Astrocyte (in vitro differentiated cells and primary cell): ENCODE measurements around the gene PIK3R2. TPM values are rescaled to one million over a fixed set of nuclear protein-coding genes. Genes with fewer than 3 reads are reported as not detected.

Source experiments
- DNase-seq: peaks from one replicate; pipeline ENCODE4 v3.0.0-alpha.2; 2010; ENCODE audit warnings: low read depth
- FAIRE-seq: peaks from 2 replicates; lab custom pipeline; 2011; peaks lifted over from hg19 to GRCh38; lab: Jason Lieb, UNC
- H2AFZ ChIP-seq: 2 replicates; pipeline ENCODE4 v1.6.0; 2012; ENCODE audit warnings: low read depth, low read length, inconsistent platforms
- H3K27ac ChIP-seq: 2 replicates; pipeline ENCODE4 v1.5.1; 2011; ENCODE audit warnings: low read depth, low read length, inconsistent platforms
- H3K27me3 ChIP-seq: 2 replicates; pipeline ENCODE4 v1.6.0; 2011; ENCODE audit warnings: low read length, inconsistent platforms; ENCODE audit not compliant: insufficient read depth
- H3K36me3 ChIP-seq: 2 replicates; pipeline ENCODE4 v1.5.1; 2011; ENCODE audit warnings: low read length, inconsistent platforms; ENCODE audit not compliant: insufficient read depth
- H3K4me1 ChIP-seq: 2 replicates; pipeline ENCODE4 v1.5.1; 2011; ENCODE audit warnings: low read length, inconsistent platforms; ENCODE audit not compliant: insufficient read depth
- H3K4me2 ChIP-seq: 2 replicates; pipeline ENCODE4 v1.6.0; 2012; ENCODE audit warnings: low read length, inconsistent platforms
- H3K4me3 ChIP-seq: 2 replicates; pipeline ENCODE4 v1.5.1; 2011; ENCODE audit warnings: low read depth, mild to moderate bottlenecking, low read length, inconsistent platforms; ENCODE audit not compliant: insufficient read depth
- H3K79me2 ChIP-seq: 2 replicates; pipeline ENCODE4 v1.6.0; 2012; ENCODE audit warnings: mild to moderate bottlenecking, low read length, inconsistent platforms; ENCODE audit not compliant: insufficient read depth
- H3K9ac ChIP-seq: 2 replicates; pipeline ENCODE4 v1.6.0; 2012; ENCODE audit warnings: mild to moderate bottlenecking, low read length, inconsistent platforms
- H3K9me3 ChIP-seq: 2 replicates; pipeline ENCODE4 v1.5.1; 2012; ENCODE audit warnings: low read depth, mild to moderate bottlenecking, low read length, inconsistent platforms; ENCODE audit not compliant: insufficient read depth
- H4K20me1 ChIP-seq: 2 replicates; pipeline ENCODE4 v1.6.0; 2012; ENCODE audit warnings: low read length, inconsistent platforms; ENCODE audit not compliant: insufficient read depth
- H3K27ac Mint-ChIP-seq: one replicate; pipeline ENCODE4 v1.8.0; 2021; ENCODE audit warnings: mild to moderate bottlenecking, mixed read lengths; ENCODE audit not compliant: unreplicated experiment
- H3K27me3 Mint-ChIP-seq: one replicate; pipeline ENCODE4 v1.8.0; 2021; ENCODE audit warnings: low read depth, mixed read lengths; ENCODE audit not compliant: unreplicated experiment
- H3K36me3 Mint-ChIP-seq: one replicate; pipeline ENCODE4 v1.8.0; 2021; ENCODE audit warnings: low read depth, mixed read lengths; ENCODE audit not compliant: unreplicated experiment
- H3K4me1 Mint-ChIP-seq: one replicate; pipeline ENCODE4 v1.8.0; 2021; ENCODE audit warnings: low read depth, mixed read lengths; ENCODE audit not compliant: unreplicated experiment
- H3K4me3 Mint-ChIP-seq: one replicate; pipeline ENCODE4 v1.8.0; 2021; ENCODE audit warnings: mild to moderate bottlenecking, moderate library complexity, mixed read lengths; ENCODE audit not compliant: unreplicated experiment
- H3K9me3 Mint-ChIP-seq: one replicate; pipeline ENCODE4 v1.8.0; 2021; ENCODE audit warnings: mild to moderate bottlenecking, mixed read lengths; ENCODE audit not compliant: unreplicated experiment
- EZH2 ChIP-seq: IDR thresholded peaks from 2 replicates; pipeline ENCODE4 v1.6.1; 2012; ENCODE audit warnings: mild to moderate bottlenecking, low read length, inconsistent platforms; ENCODE audit not compliant: insufficient read depth
- total RNA-seq: library from RNA; stranded (reverse); gene quantifications from 2 replicates; pipeline ENCODE4 v1.2.1, GENCODE V29; 2021
- TF ChIP-seq, protein P1 (sequence below): IDR thresholded peaks from 2 replicates; pipeline ENCODE4 v1.5.1; 2011; ENCODE audit warnings: low read depth, mild to moderate bottlenecking, inconsistent platforms, low read length, moderate library complexity; ENCODE audit not compliant: insufficient read depth

The PIK3R2 gene
- total RNA-seq, 1 donor from 2014 or later, result 58.4 TPM

DNA sequence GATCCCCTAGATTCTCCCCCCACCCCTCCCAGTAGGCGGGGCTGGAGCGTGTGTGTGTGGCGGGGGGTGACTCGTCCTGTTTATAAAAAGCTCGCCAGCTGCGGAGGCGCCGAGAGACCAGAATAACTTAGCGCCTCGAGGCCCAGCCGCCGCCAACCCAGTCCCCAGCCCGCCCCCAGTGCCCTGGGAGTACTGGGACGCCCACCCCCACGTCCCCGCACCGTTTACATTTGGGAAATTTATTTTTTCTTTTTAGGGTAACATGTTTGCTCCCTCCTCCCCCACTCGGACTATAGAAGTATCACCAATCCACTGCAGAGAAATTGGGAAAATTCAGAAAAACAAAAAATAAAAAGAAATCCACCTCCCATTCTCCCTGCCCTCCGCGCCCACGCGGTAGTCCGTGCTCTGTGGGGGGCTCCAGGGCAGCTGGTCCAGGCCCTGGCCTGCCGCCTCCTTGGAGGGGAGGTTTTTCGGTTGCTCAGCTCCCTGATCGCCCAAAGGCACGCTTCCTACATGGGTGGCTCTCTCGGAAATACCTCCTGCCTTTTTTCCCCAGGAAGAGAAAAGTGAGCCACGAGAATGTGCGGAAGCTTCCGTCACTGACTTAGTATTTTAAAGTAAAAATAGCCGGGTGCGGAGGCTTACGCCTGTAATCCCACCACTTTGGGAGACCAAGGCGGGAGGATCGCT lies 52.4 kb downstream of the PIK3R2 start:
- no peak for FAIRE-seq
- peak overlapping the region; percentile 55 for H3K4me3 ChIP-seq
- H3K27ac Mint-ChIP-seq, result peak overlapping the region; percentile 91
- peaks cover 18% of the 10 kb centered on the region for H3K4me1 ChIP-seq
- peak overlapping the region; percentile 91 for H3K4me3 Mint-ChIP-seq
- peaks cover 11% of the 10 kb centered on the region for H4K20me1 ChIP-seq
- peak overlapping the region; percentile 63 for H2AFZ ChIP-seq
- peak overlapping the region; percentile 83 for H3K9ac ChIP-seq
- peaks cover 2% of the 10 kb centered on the region for H3K4me1 Mint-ChIP-seq
- H3K4me2 ChIP-seq, result peak overlapping the region; percentile 87
- H3K36me3 ChIP-seq, result no peaks in the 10 kb centered on the region
- H3K27ac ChIP-seq, result peak overlapping the region; percentile 86
- H3K27me3 ChIP-seq, result no peaks in the 10 kb centered on the region
- peaks cover 2% of the 10 kb centered on the region for H3K9me3 Mint-ChIP-seq
- peak; percentile 56 for DNase-seq
- peaks cover 5% of the 10 kb centered on the region for H3K27me3 Mint-ChIP-seq
- TF ChIP-seq, protein P1, sequence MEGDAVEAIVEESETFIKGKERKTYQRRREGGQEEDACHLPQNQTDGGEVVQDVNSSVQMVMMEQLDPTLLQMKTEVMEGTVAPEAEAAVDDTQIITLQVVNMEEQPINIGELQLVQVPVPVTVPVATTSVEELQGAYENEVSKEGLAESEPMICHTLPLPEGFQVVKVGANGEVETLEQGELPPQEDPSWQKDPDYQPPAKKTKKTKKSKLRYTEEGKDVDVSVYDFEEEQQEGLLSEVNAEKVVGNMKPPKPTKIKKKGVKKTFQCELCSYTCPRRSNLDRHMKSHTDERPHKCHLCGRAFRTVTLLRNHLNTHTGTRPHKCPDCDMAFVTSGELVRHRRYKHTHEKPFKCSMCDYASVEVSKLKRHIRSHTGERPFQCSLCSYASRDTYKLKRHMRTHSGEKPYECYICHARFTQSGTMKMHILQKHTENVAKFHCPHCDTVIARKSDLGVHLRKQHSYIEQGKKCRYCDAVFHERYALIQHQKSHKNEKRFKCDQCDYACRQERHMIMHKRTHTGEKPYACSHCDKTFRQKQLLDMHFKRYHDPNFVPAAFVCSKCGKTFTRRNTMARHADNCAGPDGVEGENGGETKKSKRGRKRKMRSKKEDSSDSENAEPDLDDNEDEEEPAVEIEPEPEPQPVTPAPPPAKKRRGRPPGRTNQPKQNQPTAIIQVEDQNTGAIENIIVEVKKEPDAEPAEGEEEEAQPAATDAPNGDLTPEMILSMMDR, result no peak
- TF ChIP-seq EZH2, result no peak
- no peaks in the 10 kb centered on the region for H3K9me3 ChIP-seq
- H3K36me3 Mint-ChIP-seq, result peaks cover 11% of the 10 kb centered on the region
- peaks cover 3% of the 10 kb centered on the region for H3K79me2 ChIP-seq

DNA sequence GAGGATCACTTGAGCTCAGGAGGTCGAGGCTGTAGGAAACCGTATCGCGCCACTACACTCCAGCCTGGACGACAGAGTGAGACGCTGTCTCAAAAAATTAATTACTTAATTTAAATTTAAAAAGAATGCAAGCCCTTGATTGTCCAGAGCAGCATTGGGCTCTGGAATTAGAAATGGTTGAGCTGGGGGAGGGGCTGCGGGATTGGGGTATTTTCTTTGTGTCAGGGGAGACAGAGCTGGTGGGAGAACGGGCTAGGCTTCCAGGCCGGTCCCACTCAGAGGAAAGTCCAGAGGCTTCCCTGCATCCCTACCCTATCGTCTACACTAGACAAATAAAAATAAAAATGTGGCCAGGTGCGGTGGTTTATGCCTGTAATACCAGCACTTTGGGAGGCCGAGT lies 53.1 kb downstream of the PIK3R2 start:
- Histone ChIP-seq H3K79me2 (peaks cover 3% of the 10 kb centered on the region), H3K9ac (peak overlapping the region; percentile 83), H3K4me2 (peak overlapping the region; percentile 87), H2AFZ (peak overlapping the region; percentile 35), H4K20me1 (peaks cover 11% of the 10 kb centered on the region), H3K4me1 (peaks cover 18% of the 10 kb centered on the region), H3K9me3 (no peaks in the 10 kb centered on the region), H3K4me3 (no peak overlapping the region), H3K27me3 (no peaks in the 10 kb centered on the region), H3K36me3 (no peaks in the 10 kb centered on the region), H3K27ac (peak overlapping the region; percentile 86)
- peaks cover 2% of the 10 kb centered on the region for H3K4me1 Mint-ChIP-seq
- TF ChIP-seq, protein P1, result no peak
- no peak for TF ChIP-seq EZH2
- H3K27me3 Mint-ChIP-seq, result peaks cover 12% of the 10 kb centered on the region
- FAIRE-seq, result no peak
- H3K27ac Mint-ChIP-seq, result peak overlapping the region; percentile 91
- peaks cover 11% of the 10 kb centered on the region for H3K36me3 Mint-ChIP-seq
- no peak overlapping the region for H3K4me3 Mint-ChIP-seq
- DNase-seq, result no peak
- peaks cover 2% of the 10 kb centered on the region for H3K9me3 Mint-ChIP-seq
